ENCODE measurements around the gene AGO4.

DNA sequence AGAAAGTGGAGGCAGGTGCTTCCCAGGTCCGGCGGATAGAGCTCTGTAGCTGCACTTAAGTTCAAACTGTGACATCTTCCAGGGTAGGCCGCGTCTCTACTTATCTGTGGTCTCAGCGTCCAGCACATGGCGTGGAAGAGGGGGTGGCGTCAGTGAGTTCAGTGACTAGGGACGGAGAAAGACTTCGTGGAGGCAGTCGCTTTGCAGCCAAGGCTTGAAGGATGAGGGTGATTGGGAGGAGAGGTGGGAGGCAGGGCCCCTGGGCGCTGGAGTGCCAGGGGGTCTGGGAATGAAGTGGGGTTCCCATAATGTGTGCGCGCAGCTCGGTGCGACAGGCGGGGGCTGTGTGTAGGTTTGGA is 74.7 kb downstream of the AGO4 start:
- TF ChIP-seq POLR2A (IDR thresholded peaks at IDR 0.05), result no peak
- TF ChIP-seq CTCF (IDR thresholded peaks at IDR 0.05), result no peak
